ENCODE data around the gene TBC1D1.

The TBC1D1 gene

DNA sequence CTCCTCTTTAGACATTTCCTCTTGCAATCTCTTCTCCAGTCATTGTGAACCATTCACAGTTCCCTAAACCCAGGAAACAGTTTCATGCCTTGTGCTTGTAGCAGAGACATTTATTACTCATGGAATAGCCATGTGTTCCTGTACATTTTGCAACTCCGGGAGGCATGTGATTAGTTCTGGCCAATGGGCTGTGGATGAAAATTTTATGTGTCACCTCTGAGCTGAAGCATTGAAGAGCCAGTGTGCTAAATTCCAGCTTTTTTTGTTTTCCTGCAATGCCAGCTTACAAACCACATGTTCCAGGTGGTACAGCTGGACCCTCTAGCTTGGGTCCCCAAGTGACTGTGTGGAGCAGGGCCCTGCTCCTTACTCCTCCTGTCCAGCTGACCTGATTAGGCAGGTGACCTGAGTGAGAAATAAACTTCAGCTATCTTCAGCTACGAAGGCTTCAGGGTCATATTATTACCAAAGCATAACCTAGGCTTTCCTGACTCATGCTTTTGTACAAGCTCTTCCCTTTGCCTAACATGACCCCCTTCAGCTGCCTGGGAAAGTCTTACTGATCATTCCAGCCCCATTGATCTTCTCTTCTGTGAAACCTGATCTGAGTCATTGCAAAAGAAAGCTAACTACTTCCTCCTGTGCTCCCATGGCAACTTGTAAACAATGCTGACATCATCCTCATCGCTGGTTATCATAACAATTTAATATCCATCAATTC, 269.8 kb downstream of the TBC1D1 start (continued):
- no peak for TF ChIP-seq YY1 (tag by site-specific recombination; IDR thresholded peaks at IDR 0.05)
- TF ChIP-seq, protein P1, sequence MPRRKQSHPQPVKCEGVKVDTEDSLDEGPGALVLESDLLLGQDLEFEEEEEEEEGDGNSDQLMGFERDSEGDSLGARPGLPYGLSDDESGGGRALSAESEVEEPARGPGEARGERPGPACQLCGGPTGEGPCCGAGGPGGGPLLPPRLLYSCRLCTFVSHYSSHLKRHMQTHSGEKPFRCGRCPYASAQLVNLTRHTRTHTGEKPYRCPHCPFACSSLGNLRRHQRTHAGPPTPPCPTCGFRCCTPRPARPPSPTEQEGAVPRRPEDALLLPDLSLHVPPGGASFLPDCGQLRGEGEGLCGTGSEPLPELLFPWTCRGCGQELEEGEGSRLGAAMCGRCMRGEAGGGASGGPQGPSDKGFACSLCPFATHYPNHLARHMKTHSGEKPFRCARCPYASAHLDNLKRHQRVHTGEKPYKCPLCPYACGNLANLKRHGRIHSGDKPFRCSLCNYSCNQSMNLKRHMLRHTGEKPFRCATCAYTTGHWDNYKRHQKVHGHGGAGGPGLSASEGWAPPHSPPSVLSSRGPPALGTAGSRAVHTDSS (tag by site-specific recombination; IDR thresholded peaks at IDR 0.05) = peak; percentile 52
- TF ChIP-seq ZNF394 (tag by site-specific recombination; IDR thresholded peaks at IDR 0.05; ENCODE audit: borderline replicate concordance) = peak; percentile 14; the same call in 1 of the 2 replicates
- TF ChIP-seq ZXDB (tag by site-specific recombination; IDR thresholded peaks at IDR 0.05) = 0 out of 2 replicates have a peak, but pooled peaks have one; percentile 24
- peak; percentile 44 for TF ChIP-seq SP7 (tag by site-specific recombination; IDR thresholded peaks at IDR 0.05)
- peak; percentile 73 for TF ChIP-seq ZNF366 (tag by site-specific recombination; conservative IDR thresholded peaks at IDR 0.05)
- TF ChIP-seq ZEB2 (tag by site-specific recombination; IDR thresholded peaks at IDR 0.05) = peak; percentile 64; the same call in 1 of the 2 replicates
- no peak for TF ChIP-seq INSM2 (tag by site-specific recombination; IDR thresholded peaks at IDR 0.05)
- peak; percentile 30; the same call in 1 of the 2 replicates for TF ChIP-seq PRDM1 (tag by site-specific recombination; IDR thresholded peaks at IDR 0.05)
- no peak for TF ChIP-seq ZNF707 (tag by site-specific recombination; IDR thresholded peaks at IDR 0.05)
- no peak for TF ChIP-seq ZNF585B (tag by site-specific recombination; IDR thresholded peaks at IDR 0.05)
- TF ChIP-seq FEZF1 (tag by site-specific recombination; IDR thresholded peaks at IDR 0.05) = peak; percentile 20; the same call in 1 of the 2 replicates
- peak; percentile 28; the same call in 1 of the 2 replicates for TF ChIP-seq HIC1 (tag by site-specific recombination; IDR thresholded peaks at IDR 0.05)
- TF ChIP-seq, protein P2, sequence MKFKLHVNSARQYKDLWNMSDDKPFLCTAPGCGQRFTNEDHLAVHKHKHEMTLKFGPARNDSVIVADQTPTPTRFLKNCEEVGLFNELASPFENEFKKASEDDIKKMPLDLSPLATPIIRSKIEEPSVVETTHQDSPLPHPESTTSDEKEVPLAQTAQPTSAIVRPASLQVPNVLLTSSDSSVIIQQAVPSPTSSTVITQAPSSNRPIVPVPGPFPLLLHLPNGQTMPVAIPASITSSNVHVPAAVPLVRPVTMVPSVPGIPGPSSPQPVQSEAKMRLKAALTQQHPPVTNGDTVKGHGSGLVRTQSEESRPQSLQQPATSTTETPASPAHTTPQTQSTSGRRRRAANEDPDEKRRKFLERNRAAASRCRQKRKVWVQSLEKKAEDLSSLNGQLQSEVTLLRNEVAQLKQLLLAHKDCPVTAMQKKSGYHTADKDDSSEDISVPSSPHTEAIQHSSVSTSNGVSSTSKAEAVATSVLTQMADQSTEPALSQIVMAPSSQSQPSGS (tag by site-specific recombination; IDR thresholded peaks at IDR 0.05; ENCODE audit: low read depth) = peak; percentile 79; the same call in 1 of the 2 replicates
- TF ChIP-seq TCF7L2 (IDR thresholded peaks at IDR 0.05; ENCODE audit: borderline replicate concordance, low read depth, low read length) = peak; percentile 47; the same call in 1 of the 2 replicates
- peak; percentile 65 for TF ChIP-seq TRIM28 (IDR thresholded peaks at IDR 0.05; ENCODE audit: borderline replicate concordance, low read length)
- TF ChIP-seq IKZF3 (tag by site-specific recombination; IDR thresholded peaks at IDR 0.05) = peak; percentile 57
- TF ChIP-seq ZNF341 (tag by site-specific recombination; IDR thresholded peaks at IDR 0.05; ENCODE audit: low read depth) = peak; percentile 87
- peak; percentile 77 for TF ChIP-seq ZNF629 (tag by site-specific recombination; IDR thresholded peaks at IDR 0.05)
